Fibroblast of pulmonary artery (primary cell): Measurements from ENCODE around the gene MMADHC.
A peak's percentile ranks its signal among the peaks of the same experiment; 100 is the strongest.

Experiments used
- DNase-seq: peaks from one replicate; pipeline ENCODE4 v3.0.0-alpha.2; 2010; ENCODE audit warnings: low read depth
- H3K4me3 ChIP-seq: replicated peaks from 2 replicates; pipeline ENCODE4 v1.5.1; 2011; ENCODE audit warnings: low read depth, mild to moderate bottlenecking, control low read depth, low read length, moderate library complexity
- CTCF ChIP-seq: IDR thresholded peaks from 2 replicates; pipeline ENCODE4 v1.5.1; 2011; ENCODE audit warnings: mild to moderate bottlenecking, control low read depth, low read length, inconsistent platforms; ENCODE audit errors: missing control alignments

Gene MMADHC

GRCh38 chr2:149595056-149595963 lies 7.7 kb upstream of the MMADHC start:
- TF ChIP-seq CTCF: peak; percentile 57
- no peak overlapping the region for H3K4me3 ChIP-seq
- peak; percentile 35 for DNase-seq

- H3K4me3 ChIP-seq: no peak overlapping the region
- no peak for TF ChIP-seq CTCF
- no peak for DNase-seq
These were observed 6.8 kb upstream of the MMADHC start for GRCh38 chr2:149594411-149594810.

GRCh38 chr2:149587950-149588487 lies 444 bp upstream of the MMADHC start:
- no peak for TF ChIP-seq CTCF
- DNase-seq: no peak
- peak overlapping the region; percentile 89 for H3K4me3 ChIP-seq

- no peak for TF ChIP-seq CTCF
- peak overlapping the region; percentile 89 for H3K4me3 ChIP-seq
- no peak for DNase-seq
These were observed 716 bp downstream of the MMADHC start for GRCh38 chr2:149586898-149587219.

GRCh38 chr2:149586063-149586462 lies 1.5 kb downstream of the MMADHC start:
- H3K4me3 ChIP-seq: peak overlapping the region; percentile 89
- no peak for DNase-seq
- no peak for TF ChIP-seq CTCF

GRCh38 chr2:149585166-149585885 lies 2.2 kb downstream of the MMADHC start:
- no peak for TF ChIP-seq CTCF
- no peak for DNase-seq
- H3K4me3 ChIP-seq: peak overlapping the region; percentile 89
